Liver (tissue), 2 donors: ENCODE results near the gene RBM20.

Experiments used
- TF ChIP-seq, protein P1 (sequence below): fragments of 150-350 bp; IDR thresholded peaks from 2 replicates; pipeline ENCODE4 v1.5.1; 2017; ENCODE audit warnings: improper control_type of control experiment, low read depth, low read length; ENCODE audit not compliant: missing input control
- TF ChIP-seq, protein P2 (sequence below): IDR thresholded peaks from 2 replicates; pipeline ENCODE4 v1.6.1; 2016; ENCODE audit warnings: antibody characterized with exemption
- TF ChIP-seq, protein P3 (sequence below): IDR thresholded peaks from 2 replicates; pipeline ENCODE4 v1.6.1; 2016; ENCODE audit warnings: antibody characterized with exemption
- donor health status: healthy.

DNA sequence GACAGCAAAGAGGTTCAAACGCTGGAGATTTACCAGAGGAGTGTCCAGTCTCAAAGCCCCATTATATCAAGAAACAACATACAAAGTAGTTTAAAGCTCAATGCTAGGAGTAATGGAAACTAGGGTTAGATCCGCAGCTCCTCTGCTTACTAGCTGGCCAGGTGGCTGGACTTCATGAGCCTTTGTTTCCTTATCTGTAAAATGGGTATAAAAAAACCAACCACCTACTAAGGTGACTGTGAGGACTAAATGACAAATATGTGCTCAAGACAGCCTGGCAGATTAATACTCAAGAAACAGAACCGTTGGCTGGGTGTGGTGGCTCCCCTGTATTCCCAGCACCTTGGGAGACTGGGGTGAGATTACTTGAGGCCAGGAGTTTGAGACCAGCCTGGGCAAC is 5.8 kb upstream of the RBM20 start:
- TF ChIP-seq, protein P1, sequence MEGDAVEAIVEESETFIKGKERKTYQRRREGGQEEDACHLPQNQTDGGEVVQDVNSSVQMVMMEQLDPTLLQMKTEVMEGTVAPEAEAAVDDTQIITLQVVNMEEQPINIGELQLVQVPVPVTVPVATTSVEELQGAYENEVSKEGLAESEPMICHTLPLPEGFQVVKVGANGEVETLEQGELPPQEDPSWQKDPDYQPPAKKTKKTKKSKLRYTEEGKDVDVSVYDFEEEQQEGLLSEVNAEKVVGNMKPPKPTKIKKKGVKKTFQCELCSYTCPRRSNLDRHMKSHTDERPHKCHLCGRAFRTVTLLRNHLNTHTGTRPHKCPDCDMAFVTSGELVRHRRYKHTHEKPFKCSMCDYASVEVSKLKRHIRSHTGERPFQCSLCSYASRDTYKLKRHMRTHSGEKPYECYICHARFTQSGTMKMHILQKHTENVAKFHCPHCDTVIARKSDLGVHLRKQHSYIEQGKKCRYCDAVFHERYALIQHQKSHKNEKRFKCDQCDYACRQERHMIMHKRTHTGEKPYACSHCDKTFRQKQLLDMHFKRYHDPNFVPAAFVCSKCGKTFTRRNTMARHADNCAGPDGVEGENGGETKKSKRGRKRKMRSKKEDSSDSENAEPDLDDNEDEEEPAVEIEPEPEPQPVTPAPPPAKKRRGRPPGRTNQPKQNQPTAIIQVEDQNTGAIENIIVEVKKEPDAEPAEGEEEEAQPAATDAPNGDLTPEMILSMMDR: no peak
- TF ChIP-seq, protein P2, sequence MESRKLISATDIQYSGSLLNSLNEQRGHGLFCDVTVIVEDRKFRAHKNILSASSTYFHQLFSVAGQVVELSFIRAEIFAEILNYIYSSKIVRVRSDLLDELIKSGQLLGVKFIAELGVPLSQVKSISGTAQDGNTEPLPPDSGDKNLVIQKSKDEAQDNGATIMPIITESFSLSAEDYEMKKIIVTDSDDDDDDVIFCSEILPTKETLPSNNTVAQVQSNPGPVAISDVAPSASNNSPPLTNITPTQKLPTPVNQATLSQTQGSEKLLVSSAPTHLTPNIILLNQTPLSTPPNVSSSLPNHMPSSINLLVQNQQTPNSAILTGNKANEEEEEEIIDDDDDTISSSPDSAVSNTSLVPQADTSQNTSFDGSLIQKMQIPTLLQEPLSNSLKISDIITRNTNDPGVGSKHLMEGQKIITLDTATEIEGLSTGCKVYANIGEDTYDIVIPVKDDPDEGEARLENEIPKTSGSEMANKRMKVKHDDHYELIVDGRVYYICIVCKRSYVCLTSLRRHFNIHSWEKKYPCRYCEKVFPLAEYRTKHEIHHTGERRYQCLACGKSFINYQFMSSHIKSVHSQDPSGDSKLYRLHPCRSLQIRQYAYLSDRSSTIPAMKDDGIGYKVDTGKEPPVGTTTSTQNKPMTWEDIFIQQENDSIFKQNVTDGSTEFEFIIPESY: no peak
- TF ChIP-seq, protein P3, sequence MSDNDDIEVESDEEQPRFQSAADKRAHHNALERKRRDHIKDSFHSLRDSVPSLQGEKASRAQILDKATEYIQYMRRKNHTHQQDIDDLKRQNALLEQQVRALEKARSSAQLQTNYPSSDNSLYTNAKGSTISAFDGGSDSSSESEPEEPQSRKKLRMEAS: no peak
